Endothelial cell of umbilical vein (primary cell): ENCODE results near the gene SOHLH2.

Experiments
- EZH2 ChIP-seq: IDR thresholded peaks from 2 replicates; pipeline ENCODE4 v1.6.1; 2012; ENCODE audit warnings: borderline replicate concordance, low read depth, mild to moderate bottlenecking, moderate library complexity, low read length, inconsistent platforms; ENCODE audit not compliant: severe bottlenecking
- JUN ChIP-seq: IDR thresholded peaks from 2 replicates; pipeline ENCODE4 v1.6.1; 2011; ENCODE audit warnings: borderline replicate concordance, low read depth; ENCODE audit not compliant: insufficient read length, insufficient read depth
- MAX ChIP-seq: IDR thresholded peaks from 2 replicates; pipeline ENCODE4 v1.6.1; 2011; ENCODE audit not compliant: insufficient read depth, insufficient read length
- MYC ChIP-seq: IDR thresholded peaks from one replicate; pipeline ENCODE4 v1.6.1; 2011; ENCODE audit warnings: mild to moderate bottlenecking, low read depth, low read length
- POLR2A ChIP-seq: IDR thresholded peaks from 2 replicates; pipeline ENCODE4 v1.6.1; 2012; ENCODE audit warnings: low read depth, mild to moderate bottlenecking, control low read depth, low read length
- POLR2AphosphoS5 ChIP-seq: IDR thresholded peaks from 2 replicates; pipeline ENCODE4 v1.6.1; 2012; ENCODE audit warnings: low read depth, mild to moderate bottlenecking, control low read depth, low read length, moderate library complexity; ENCODE audit not compliant: insufficient read depth
- TF ChIP-seq, protein P1 (sequence below), 2 donors: IDR thresholded peaks; 1 replicate in 1 of 2; 2 replicates in 1 of 2; pipeline ENCODE4 v1.5.1; 2011; ENCODE audit warnings: low read length in 2 of 2, mild to moderate bottlenecking in 2 of 2, moderate library complexity in 2 of 2, control low read depth in 1 of 2, inconsistent platforms in 1 of 2, low read depth in 1 of 2; ENCODE audit not compliant: insufficient read depth in 1 of 2; ENCODE audit errors: extremely low read depth in 1 of 2

DNA sequence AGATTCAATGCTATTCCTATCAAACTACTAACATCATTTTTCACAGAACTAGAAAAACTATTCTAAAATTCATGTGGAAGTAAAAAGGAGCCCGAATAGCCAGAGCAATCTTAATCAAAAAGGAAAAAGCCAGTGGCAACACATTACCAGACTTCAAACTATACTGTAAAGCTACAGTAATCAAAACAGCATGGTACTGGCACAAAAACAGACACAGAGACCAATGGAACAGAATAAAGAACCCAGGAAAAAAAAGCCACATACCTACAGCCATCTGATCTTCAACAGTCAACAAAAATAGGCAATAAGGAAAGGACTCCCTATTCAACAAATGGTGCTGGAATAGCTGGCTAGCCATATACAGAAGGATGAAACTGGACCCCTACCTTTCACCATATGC is 10.4 kb upstream of the SOHLH2 start:
- TF ChIP-seq POLR2AphosphoS5 (no peak), EZH2 (no peak), POLR2A (no peak), JUN (no peak), MYC (no peak), MAX (no peak)
- TF ChIP-seq, protein P1, sequence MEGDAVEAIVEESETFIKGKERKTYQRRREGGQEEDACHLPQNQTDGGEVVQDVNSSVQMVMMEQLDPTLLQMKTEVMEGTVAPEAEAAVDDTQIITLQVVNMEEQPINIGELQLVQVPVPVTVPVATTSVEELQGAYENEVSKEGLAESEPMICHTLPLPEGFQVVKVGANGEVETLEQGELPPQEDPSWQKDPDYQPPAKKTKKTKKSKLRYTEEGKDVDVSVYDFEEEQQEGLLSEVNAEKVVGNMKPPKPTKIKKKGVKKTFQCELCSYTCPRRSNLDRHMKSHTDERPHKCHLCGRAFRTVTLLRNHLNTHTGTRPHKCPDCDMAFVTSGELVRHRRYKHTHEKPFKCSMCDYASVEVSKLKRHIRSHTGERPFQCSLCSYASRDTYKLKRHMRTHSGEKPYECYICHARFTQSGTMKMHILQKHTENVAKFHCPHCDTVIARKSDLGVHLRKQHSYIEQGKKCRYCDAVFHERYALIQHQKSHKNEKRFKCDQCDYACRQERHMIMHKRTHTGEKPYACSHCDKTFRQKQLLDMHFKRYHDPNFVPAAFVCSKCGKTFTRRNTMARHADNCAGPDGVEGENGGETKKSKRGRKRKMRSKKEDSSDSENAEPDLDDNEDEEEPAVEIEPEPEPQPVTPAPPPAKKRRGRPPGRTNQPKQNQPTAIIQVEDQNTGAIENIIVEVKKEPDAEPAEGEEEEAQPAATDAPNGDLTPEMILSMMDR (IDR thresholded peaks at IDR 0.05; ENCODE audit: extremely low read depth in 1 of 2, insufficient read depth in 1 of 2, low read depth in 1 of 2, low read length in 2 of 2) = no peak
